ENCODE results near the gene SMPX.

The SMPX gene

DNA sequence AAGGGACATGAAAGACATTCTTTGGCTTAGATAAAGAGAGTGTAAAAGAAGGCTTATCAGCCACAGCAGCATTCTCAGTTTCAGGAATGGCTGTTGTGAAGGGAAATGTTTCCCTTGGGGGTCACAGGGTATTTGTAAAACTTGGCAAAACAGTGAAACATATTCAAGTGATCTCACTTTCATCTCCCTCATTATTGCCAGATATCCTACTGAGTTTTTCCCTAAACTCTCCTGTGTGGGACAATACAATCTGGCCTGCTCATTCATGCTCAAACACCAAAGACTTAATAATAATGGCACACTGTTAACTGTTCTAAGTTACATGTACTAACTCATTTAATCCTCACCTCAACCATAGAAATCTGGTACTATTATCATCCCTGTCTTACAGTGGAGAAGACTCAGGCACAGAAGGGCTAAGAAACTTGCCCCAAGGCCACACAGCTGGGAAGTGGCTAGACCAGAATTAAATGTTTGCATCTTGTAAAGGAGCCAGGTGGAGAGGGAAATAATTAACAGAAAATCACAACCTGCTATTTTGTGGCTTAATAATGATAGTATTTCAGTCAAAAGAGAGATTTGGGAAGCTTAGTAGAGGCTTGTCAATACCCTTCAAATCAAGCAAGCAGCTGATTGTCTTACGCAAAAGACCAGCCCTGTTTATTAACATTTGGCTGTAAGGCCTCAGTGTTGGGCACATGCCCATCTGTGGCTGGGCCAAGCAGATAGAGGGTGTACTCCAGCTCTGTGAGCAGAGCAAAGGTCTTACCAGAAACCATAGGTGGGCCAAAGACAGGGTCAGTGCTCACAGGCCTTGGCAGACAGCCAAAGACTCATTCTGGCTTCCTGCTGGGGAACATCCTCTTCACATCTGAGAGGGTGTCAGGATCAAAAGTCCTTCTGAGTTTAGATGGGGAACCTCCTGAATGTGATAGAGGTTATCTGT, 17.3 kb downstream of the SMPX start:
- TF ChIP-seq, protein P1, sequence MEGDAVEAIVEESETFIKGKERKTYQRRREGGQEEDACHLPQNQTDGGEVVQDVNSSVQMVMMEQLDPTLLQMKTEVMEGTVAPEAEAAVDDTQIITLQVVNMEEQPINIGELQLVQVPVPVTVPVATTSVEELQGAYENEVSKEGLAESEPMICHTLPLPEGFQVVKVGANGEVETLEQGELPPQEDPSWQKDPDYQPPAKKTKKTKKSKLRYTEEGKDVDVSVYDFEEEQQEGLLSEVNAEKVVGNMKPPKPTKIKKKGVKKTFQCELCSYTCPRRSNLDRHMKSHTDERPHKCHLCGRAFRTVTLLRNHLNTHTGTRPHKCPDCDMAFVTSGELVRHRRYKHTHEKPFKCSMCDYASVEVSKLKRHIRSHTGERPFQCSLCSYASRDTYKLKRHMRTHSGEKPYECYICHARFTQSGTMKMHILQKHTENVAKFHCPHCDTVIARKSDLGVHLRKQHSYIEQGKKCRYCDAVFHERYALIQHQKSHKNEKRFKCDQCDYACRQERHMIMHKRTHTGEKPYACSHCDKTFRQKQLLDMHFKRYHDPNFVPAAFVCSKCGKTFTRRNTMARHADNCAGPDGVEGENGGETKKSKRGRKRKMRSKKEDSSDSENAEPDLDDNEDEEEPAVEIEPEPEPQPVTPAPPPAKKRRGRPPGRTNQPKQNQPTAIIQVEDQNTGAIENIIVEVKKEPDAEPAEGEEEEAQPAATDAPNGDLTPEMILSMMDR (conservative IDR thresholded peaks at IDR 0.05; ENCODE audit: control insufficient read depth, insufficient read depth, low read depth, low read length), result no peak
- peak; percentile 11 for DNase-seq (ENCODE audit: low read depth)
- no peak overlapping the region for H3K4me3 ChIP-seq (ENCODE audit: control insufficient read depth, low read depth, low read length)

DNA sequence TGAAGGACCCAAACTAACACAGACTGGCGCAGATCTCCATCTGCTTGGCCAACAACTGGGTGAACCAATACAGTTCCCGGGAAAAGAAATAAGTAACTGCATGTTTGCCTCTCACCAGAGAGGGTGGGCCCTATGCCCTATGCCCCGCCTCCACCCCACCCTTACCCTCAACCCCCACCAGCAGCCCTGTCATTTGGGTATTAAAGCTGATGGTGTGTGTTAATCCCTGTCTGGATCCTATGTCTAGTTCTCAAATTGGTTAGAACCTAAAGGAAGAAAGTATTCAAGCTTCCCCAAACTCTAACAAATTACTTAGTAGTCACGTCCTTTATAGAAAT, 19.0 kb downstream of the SMPX start:
- H3K4me3 ChIP-seq (ENCODE audit: control insufficient read depth, low read depth, low read length), result no peak overlapping the region
- TF ChIP-seq, protein P1 (conservative IDR thresholded peaks at IDR 0.05; ENCODE audit: control insufficient read depth, insufficient read depth, low read depth, low read length), result no peak
- DNase-seq (ENCODE audit: low read depth), result no peak

DNA sequence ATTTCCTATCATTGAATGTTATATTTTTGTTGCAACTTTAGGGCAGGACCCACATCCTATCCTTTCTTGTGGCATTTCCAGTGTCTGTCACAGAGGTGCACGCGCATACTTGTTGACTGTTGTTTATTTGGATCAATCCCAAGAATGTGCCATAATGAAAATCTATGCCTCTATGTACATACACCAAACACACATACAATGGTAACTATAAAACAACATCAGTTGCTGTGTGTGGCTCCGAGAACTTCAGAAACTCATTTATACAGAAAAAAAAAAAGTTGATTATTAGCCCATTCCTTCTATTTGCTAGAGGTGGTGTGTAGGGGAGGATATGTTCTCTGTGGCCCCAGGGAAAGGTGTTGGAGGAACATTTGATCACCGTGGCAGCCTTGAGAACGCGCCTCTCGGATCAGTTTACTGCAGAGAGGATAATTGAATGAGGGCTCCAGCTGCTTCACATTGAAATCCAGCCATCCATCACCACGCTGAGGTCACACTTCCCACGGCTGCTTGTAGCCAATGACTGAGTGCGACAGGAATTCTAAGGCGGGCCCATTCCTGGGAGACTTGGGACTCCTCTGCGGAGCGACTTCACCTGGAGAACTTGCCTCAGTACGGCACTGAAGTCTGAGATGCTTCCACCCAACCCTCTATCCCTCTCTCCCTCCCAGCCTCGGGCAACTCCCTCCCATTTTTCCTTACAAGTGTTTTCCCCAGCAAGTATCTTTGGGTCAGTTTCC, 19.5 kb downstream of the SMPX start:
- DNase-seq (ENCODE audit: low read depth), result no peak
- TF ChIP-seq, protein P1 (conservative IDR thresholded peaks at IDR 0.05; ENCODE audit: control insufficient read depth, insufficient read depth, low read depth, low read length), result no peak
- H3K4me3 ChIP-seq (ENCODE audit: control insufficient read depth, low read depth, low read length), result no peak overlapping the region

DNA sequence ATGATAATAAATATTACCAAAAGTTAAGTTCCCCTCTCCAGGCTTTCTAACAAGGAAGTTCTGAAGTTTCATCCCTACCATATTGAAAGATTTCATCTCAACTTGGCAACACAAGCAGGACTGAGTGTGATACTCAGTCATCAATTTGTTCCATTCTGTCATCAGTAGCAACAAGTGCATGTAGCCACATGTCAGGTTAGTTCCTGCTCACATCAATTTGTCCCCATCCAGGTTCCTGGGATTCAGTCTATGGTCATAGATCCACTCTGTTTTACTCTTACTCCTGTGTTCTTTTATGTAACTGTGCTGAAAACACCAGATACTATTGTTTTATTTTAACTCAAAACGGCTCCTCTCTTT, 22.2 kb downstream of the SMPX start:
- TF ChIP-seq, protein P1 (conservative IDR thresholded peaks at IDR 0.05; ENCODE audit: control insufficient read depth, insufficient read depth, low read depth, low read length), result no peak
- no peak overlapping the region for H3K4me3 ChIP-seq (ENCODE audit: control insufficient read depth, low read depth, low read length)
- peak; percentile 34 for DNase-seq (ENCODE audit: low read depth)

DNA sequence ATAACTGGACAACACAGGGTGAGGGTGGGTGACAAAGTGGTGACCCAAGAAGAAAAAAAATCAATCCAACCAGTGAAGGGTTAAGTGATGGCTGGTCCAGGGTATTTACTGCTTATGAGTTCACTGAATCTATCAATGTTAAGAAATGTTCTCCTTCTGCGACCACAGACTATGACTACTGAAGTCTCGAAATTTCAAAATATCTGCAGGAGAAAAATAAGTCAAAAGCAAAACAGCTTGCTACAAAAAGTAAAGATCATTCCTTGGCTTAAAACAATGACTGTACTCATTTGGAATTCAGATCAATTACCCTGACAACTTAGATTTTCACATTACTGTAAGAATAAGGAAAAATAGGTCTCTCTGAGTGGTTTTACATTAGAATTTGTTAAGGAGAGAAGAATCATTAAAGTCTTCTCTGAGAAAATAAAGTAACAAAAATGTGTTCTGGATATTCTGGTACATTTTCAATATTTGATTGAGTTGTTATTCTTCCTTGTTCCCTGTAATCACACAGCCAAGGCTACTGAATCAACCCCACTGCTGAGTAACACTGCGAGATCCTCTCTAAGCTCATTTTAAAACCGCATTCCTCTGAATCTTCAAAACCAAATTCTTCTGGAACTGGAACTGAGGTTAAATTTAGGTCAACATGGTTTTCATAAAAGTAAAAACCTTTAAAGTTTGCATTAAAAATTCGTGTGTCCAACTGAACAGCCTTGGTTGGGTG, 22.7 kb downstream of the SMPX start:
- TF ChIP-seq, protein P1 (conservative IDR thresholded peaks at IDR 0.05; ENCODE audit: control insufficient read depth, insufficient read depth, low read depth, low read length), result no peak
- peak; percentile 66 for DNase-seq (ENCODE audit: low read depth)
- no peak overlapping the region for H3K4me3 ChIP-seq (ENCODE audit: control insufficient read depth, low read depth, low read length)

DNA sequence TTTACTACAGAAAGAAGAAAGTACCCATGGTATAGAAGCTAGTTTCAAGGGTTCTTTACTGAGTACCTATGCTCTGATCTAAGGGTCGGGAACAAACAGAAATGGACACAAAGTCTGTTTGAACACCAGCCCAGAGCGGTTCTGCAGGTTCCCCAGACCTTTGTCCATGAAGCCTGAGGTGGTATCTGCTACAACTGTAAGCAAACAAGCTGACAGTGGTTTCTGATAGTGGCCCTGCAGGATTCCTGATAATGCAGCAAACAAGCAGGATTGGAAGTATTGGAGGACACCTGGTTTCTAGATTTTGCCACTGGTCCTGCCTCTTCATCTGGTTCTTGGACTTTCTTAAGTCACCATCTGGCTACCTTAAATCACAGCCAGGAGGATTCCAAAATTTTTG, 23.7 kb downstream of the SMPX start:
- H3K4me3 ChIP-seq (ENCODE audit: control insufficient read depth, low read depth, low read length), result no peak overlapping the region
- no peak for DNase-seq (ENCODE audit: low read depth)
- TF ChIP-seq, protein P1 (conservative IDR thresholded peaks at IDR 0.05; ENCODE audit: control insufficient read depth, insufficient read depth, low read depth, low read length), result no peak

Data from fibroblast of mammary gland (primary cell).